Adrenal gland (tissue), 12 donors: ENCODE data around the gene ARHGAP10. TPM values are rescaled to one million over a fixed set of nuclear protein-coding genes. Genes with fewer than 3 reads are reported as not detected.

Source experiments
- DNase-seq, 7 donors: peaks; one replicate each; pipeline ENCODE4 v3.0.0-alpha.2; 2019 to 2020
- H3K27ac ChIP-seq, 5 donors: fragments of 200-600 bp; sonication (generic) in 4 of 5; 1 replicate in 3 of 5; 2 replicates in 2 of 5; pipeline versions ENCODE4 v1.5.1 to v1.8.0; 2016 to 2020; ENCODE audit warnings: mild to moderate bottlenecking in 1 of 5
- H3K27me3 ChIP-seq: fragments of 200-600 bp; 2 replicates; pipeline ENCODE4 v1.8.0; 2021
- H3K36me3 ChIP-seq, 2 donors: fragments of 200-600 bp; replicated peaks in 1 of 2; 1 replicate in 1 of 2; 2 replicates in 1 of 2; pipeline versions ENCODE4 v1.5.1 to v1.8.0; 2018 to 2022
- H3K4me1 ChIP-seq, 2 donors: fragments of 200-600 bp; replicated peaks in 1 of 2; 1 replicate in 1 of 2; 2 replicates in 1 of 2; pipeline versions ENCODE4 v1.5.1 to v1.8.0; 2018 to 2021
- H3K4me3 ChIP-seq, 4 donors: fragments of 200-600 bp; sonication (generic) in 3 of 4; one replicate each; pipeline ENCODE4 v1.5.1; 2016 to 2018
- H3K9me3 ChIP-seq, 3 donors: fragments of 200-600 bp; sonication (generic) in 1 of 3; replicated peaks in 1 of 3; 1 replicate in 2 of 3; 2 replicates in 1 of 3; pipeline versions ENCODE4 v1.5.1 to v1.8.0; 2016 to 2021
- POLR2A ChIP-seq, 2 donors: fragments of 450-650 bp; IDR thresholded peaks; one replicate each; pipeline ENCODE4 v1.6.1; 2017; ENCODE audit warnings: antibody characterized with exemption in 2 of 2, mild to moderate bottlenecking in 2 of 2, moderate library complexity in 1 of 2
- WGBS, 4 donors: extraction: QIAGEN DNeasy Blood & Tissue Kit in 2 of 4; methylation state at CpG; one replicate each; pipeline versions ENCODE4 v1.1.5 to v1.1.7; 2013 to 2017; 5-methylcytosine and 5-hydroxymethylcytosine counted together
- intact Hi-C, 2 donors: fragments of 100-400 bp; cut with DNase I; formaldehyde crosslinking; loops; one replicate each; pipeline versions ENCODE4 v1.14.1 to v1.15.0; 2022 to 2023
- polyA plus RNA-seq, 3 donors: library from polyadenylated mRNA; stranded (reverse); fragments of 200-250 nt in 2 of 3; fragments of 350-450 nt in 1 of 3; fragmentation: Illumina TruSeq in 1 of 3; extraction: RNeasy Lipid Tissue Mini Kit (QIAGEN cat#74804) in 1 of 3; gene quantifications; one replicate each; pipeline ENCODE4 v1.2.3, GENCODE V29; 2013 to 2014
- total RNA-seq, 9 donors: library from RNA; depleted of rRNA in 4 of 9; stranded (reverse); fragments of >200 nt in 4 of 9; fragments of 120-200 nt in 1 of 9; fragmentation: NEBNext Ultra II Directional in 1 of 9; extraction: Animal tissue kit (Norgen Biotek cat#: 25700) in 1 of 9; gene quantifications; one replicate each; pipeline versions ENCODE4 v1.1.0 to v1.2.4, GENCODE V29; 2013 to 2023
- TF ChIP-seq, protein P1 (sequence below), 6 experiments: fragments of 450-650 bp in 4 of 6; fragments of 200-600 bp in 2 of 6; sonication (generic) in 1 of 6; IDR thresholded peaks; 1 replicate in 5 of 6; 2 replicates in 1 of 6; pipeline versions ENCODE4 v1.5.1 to v1.8.0; 2016 to 2021; ENCODE audit warnings: antibody characterized with exemption in 6 of 6, mild to moderate bottlenecking in 2 of 6, moderate library complexity in 1 of 6
- donor health status: healthy with polysubstance abuse.
- donor health status: Bipolar disorder and iron deficiency.
- donor health status: DM: yes; HTN: yes; CAD: no.
- donor health status: DM: no; HTN: no; CAD: no.
- donor health status: DM: no; HTN: no; CAD: no.
- donor health status: DM: yes; HTN: yes; CAD: no.

The ARHGAP10 gene
- total and polyA plus RNA-seq, 12 donors, result 7.0 to 40.8 (median 22.1) TPM

DNA sequence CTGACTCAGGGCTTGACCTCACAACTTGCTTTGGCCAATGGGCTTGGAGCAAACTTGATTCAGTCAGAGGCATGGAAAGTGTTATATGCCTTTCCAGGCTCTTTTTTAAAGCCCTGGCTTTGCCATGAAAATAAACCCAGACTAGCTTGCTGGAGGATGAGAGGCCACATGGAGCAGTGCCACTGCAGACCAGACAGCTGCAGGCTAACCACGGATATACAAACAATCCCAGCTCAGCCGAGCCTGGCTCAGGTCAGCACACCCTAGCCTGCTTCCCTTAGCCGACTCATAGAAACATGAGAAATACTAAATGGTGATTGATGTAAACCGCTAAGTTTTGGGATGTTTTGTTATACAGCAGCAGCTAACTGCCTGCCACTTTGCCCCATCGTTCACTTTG is 345.1 kb downstream of the ARHGAP10 start:
- Histone ChIP-seq H3K4me3 (no peak overlapping the region), H3K4me1 (no peaks in the 10 kb centered on the region), H3K36me3 (peaks cover 0 to 15% of the 10 kb centered on the region in 2 donors), H3K9me3 (no peaks in the 10 kb centered on the region), H3K27ac (no peak overlapping the region), H3K27me3 (no peaks in the 10 kb centered on the region)
- TF ChIP-seq, protein P1, sequence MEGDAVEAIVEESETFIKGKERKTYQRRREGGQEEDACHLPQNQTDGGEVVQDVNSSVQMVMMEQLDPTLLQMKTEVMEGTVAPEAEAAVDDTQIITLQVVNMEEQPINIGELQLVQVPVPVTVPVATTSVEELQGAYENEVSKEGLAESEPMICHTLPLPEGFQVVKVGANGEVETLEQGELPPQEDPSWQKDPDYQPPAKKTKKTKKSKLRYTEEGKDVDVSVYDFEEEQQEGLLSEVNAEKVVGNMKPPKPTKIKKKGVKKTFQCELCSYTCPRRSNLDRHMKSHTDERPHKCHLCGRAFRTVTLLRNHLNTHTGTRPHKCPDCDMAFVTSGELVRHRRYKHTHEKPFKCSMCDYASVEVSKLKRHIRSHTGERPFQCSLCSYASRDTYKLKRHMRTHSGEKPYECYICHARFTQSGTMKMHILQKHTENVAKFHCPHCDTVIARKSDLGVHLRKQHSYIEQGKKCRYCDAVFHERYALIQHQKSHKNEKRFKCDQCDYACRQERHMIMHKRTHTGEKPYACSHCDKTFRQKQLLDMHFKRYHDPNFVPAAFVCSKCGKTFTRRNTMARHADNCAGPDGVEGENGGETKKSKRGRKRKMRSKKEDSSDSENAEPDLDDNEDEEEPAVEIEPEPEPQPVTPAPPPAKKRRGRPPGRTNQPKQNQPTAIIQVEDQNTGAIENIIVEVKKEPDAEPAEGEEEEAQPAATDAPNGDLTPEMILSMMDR (IDR thresholded peaks at IDR 0.05), result no peak
- no peak for TF ChIP-seq POLR2A (IDR thresholded peaks at IDR 0.05)
- DNase-seq, result no peak
- intact Hi-C loops, result no loop called here
- 83 to 92% (median 91%) methylated on average over 5 of the region's 5 CpGs for WGBS, 4 donors

DNA sequence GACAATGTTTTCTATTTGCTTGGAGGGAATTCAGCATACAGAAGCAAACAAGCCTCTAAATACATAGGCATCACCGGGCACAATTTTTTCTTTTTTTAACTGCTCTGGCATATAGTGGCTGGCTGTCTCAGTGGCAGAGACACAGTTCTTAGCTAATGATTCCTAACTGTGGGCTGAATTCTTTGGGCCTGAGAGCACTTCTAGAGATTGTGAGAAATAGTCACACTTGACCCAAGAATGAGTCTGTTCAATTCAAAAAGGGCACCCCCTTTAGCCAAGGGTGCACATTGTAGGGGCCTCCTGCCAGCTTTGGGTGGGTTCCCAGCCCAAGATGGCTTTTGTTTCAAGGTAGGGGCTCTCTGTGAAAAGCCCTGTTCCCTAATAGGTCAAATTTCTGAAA is 345.7 kb downstream of the ARHGAP10 start:
- no peak for DNase-seq
- no peak for TF ChIP-seq POLR2A (IDR thresholded peaks at IDR 0.05)
- TF ChIP-seq, protein P1 (IDR thresholded peaks at IDR 0.05), result no peak
- Histone ChIP-seq H3K4me3 (no peak overlapping the region), H3K36me3 (peaks cover 0 to 15% of the 10 kb centered on the region in 2 donors), H3K9me3 (no peaks in the 10 kb centered on the region), H3K27ac (no peak overlapping the region), H3K27me3 (no peaks in the 10 kb centered on the region), H3K4me1 (no peaks in the 10 kb centered on the region)
- intact Hi-C loops, result no loop called here
- WGBS, 4 donors, result 84 to 98% (median 94%) methylated on average over 1 of the region's 1 CpG

DNA sequence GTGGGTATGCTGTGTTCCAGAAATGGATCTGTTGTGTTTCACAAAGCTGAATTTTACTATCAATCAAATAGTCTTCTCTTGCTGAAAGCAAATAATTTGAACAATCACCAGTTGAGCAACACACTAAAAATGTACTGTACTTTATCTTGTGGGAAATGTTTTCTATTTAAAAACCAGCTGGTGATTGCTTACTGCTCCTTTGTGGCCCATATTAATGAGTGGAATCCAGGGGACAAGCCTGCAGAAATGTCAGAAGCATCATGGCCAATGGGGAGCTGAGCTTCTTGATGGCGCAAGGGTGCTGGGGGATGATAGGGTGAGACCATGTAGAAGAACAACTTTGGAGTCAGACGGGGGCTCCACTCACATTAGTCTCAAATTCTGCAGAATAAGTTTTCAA is 346.2 kb downstream of the ARHGAP10 start:
- H3K4me1 ChIP-seq, result no peaks in the 10 kb centered on the region
- WGBS, 4 donors, result 82 to 97% (median 93%) methylated on average over 2 of the region's 2 CpGs
- TF ChIP-seq, protein P1 (IDR thresholded peaks at IDR 0.05), result no peak
- no peak for TF ChIP-seq POLR2A (IDR thresholded peaks at IDR 0.05)
- H3K27me3 ChIP-seq, result no peaks in the 10 kb centered on the region
- intact Hi-C loops, result no loop called here
- no peak overlapping the region for H3K27ac ChIP-seq
- DNase-seq, result no peak
- H3K4me3 ChIP-seq, result no peak overlapping the region
- H3K36me3 ChIP-seq, result peaks cover 0 to 11% of the 10 kb centered on the region in 2 donors
- H3K9me3 ChIP-seq, result no peaks in the 10 kb centered on the region

DNA sequence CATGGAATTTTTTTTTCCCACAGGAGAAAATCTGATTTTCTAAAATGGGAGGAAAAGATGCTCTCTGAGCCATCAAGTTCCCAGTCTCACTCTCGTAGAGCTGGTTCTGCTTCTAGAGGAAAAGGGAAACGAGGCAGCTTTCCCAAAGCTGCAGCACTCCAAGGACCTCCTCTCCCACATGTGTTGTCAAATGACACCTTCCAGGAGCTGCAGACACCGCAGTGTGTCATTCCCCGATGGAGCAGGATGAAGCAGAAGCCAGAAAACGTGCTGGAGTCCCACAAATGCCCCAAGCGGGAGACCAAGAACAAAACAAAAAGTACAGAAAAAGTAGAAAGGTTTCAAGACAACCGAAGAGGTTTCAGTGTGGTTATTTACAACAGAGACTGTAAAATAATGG is 348.1 kb downstream of the ARHGAP10 start:
- no peak for DNase-seq
- peaks cover 0 to 8% of the 10 kb centered on the region in 2 donors for H3K36me3 ChIP-seq
- H3K27ac ChIP-seq, result no peak overlapping the region
- intact Hi-C loops, result no loop called here
- 87 to 95% (median 91%) methylated on average over 7 of the region's 7 CpGs for WGBS, 4 donors
- no peaks in the 10 kb centered on the region for H3K27me3 ChIP-seq
- no peaks in the 10 kb centered on the region for H3K4me1 ChIP-seq
- no peak for TF ChIP-seq POLR2A (IDR thresholded peaks at IDR 0.05)
- TF ChIP-seq, protein P1 (IDR thresholded peaks at IDR 0.05), result no peak
- H3K4me3 ChIP-seq, result no peak overlapping the region
- no peaks in the 10 kb centered on the region for H3K9me3 ChIP-seq
